Thyroid gland (tissue), 4 donors: ENCODE results near the gene RASA3. TPM values are rescaled to one million over a fixed set of nuclear protein-coding genes. Genes with fewer than 3 reads are reported as not detected.

Experiments
- DNase-seq, 2 donors: peaks; one replicate each; pipeline ENCODE4 v3.0.0-alpha.2; 2019
- H3K27ac ChIP-seq, 3 donors: fragments of 200-600 bp; sonication (generic); 1 replicate in 2 of 3; 2 replicates in 1 of 3; pipeline ENCODE4 v1.5.1; 2016 to 2019; ENCODE audit warnings: mild to moderate bottlenecking in 1 of 3, moderate library complexity in 1 of 3
- H3K27me3 ChIP-seq: fragments of 200-600 bp; sonication (generic); one replicate; pipeline ENCODE4 v1.5.1; 2019
- H3K36me3 ChIP-seq, 2 donors: fragments of 200-600 bp; sonication (generic); one replicate each; pipeline ENCODE4 v1.5.1; 2016 to 2019
- H3K4me1 ChIP-seq, 2 donors: fragments of 200-600 bp; sonication (generic); one replicate each; pipeline ENCODE4 v1.5.1; 2017 to 2019
- H3K4me3 ChIP-seq, 3 donors: fragments of 200-600 bp; sonication (generic); replicated peaks in 1 of 3; 1 replicate in 2 of 3; 2 replicates in 1 of 3; pipeline ENCODE4 v1.5.1; 2016; ENCODE audit warnings: mild to moderate bottlenecking in 1 of 3
- H3K9me3 ChIP-seq: fragments of 200-600 bp; sonication (generic); one replicate; pipeline ENCODE4 v1.5.1; 2017
- CTCF ChIP-seq, 6 experiments: fragments of 200-600 bp in 3 of 6; fragments of 450-650 bp in 3 of 6; sonication (generic) in 3 of 6; IDR thresholded peaks; one replicate each; pipeline ENCODE4 v1.5.1; 2016 to 2019; ENCODE audit warnings: antibody characterized with exemption in 6 of 6, mild to moderate bottlenecking in 2 of 6, inconsistent platforms in 1 of 6, moderate library complexity in 1 of 6
- POLR2A ChIP-seq, 2 donors: fragments of 450-650 bp; IDR thresholded peaks; one replicate each; pipeline ENCODE4 v1.6.1; 2017; ENCODE audit warnings: antibody characterized with exemption in 2 of 2, mild to moderate bottlenecking in 2 of 2, moderate library complexity in 1 of 2
- WGBS, 2 donors: methylation state at CpG; one replicate each; pipeline ENCODE4 v1.1.5; 2017; 5-methylcytosine and 5-hydroxymethylcytosine counted together
- intact Hi-C: fragments of 100-400 bp; cut with DNase I; formaldehyde crosslinking; loops from one replicate; pipeline ENCODE4 v1.15.1; 2023
- total RNA-seq, 4 donors: library from RNA; depleted of rRNA; stranded (reverse); fragments of >200 nt; gene quantifications; one replicate each; pipeline ENCODE4 v1.2.3, GENCODE V29; 2016

The RASA3 gene
- total RNA-seq, 4 donors from 2014 or later = 22.3 to 32.3 (median 25.5) TPM

- intact Hi-C loops = no loop called here
- no peak for TF ChIP-seq CTCF (IDR thresholded peaks at IDR 0.05)
- no peak for TF ChIP-seq POLR2A (IDR thresholded peaks at IDR 0.05)
- Histone ChIP-seq H3K9me3 (no peaks in the 10 kb centered on the region), H3K36me3 (no peaks in the 10 kb centered on the region), H3K27ac (no peak overlapping the region), H3K4me1 (peaks cover 4 to 7% of the 10 kb centered on the region in 2 donors), H3K4me3 (no peak overlapping the region), H3K27me3 (no peaks in the 10 kb centered on the region)
- DNase-seq = no peak
- 95 to 97% methylated on average over 18 of the region's 18 CpGs for WGBS, 2 donors
Observed at GRCh38 chr13:114096811-114097211, 35.6 kb downstream of the RASA3 start.

- H3K27me3 ChIP-seq = no peaks in the 10 kb centered on the region
- no peaks in the 10 kb centered on the region for H3K9me3 ChIP-seq
- 93 to 94% methylated on average over 24 of the region's 24 CpGs for whole genome bisulfite sequencing, 2 donors
- TF ChIP-seq POLR2A (IDR thresholded peaks at IDR 0.05) (no peak), CTCF (IDR thresholded peaks at IDR 0.05) (no peak)
- H3K27ac ChIP-seq = no peak overlapping the region
- peaks cover under 1 to 4% of the 10 kb centered on the region in 2 donors for H3K4me1 ChIP-seq
- no peak for DNase-seq
- H3K4me3 ChIP-seq = no peak overlapping the region
- H3K36me3 ChIP-seq = no peaks in the 10 kb centered on the region
- intact Hi-C loops = no loop called here
Observed at GRCh38 chr13:114096031-114096485, 36.4 kb downstream of the RASA3 start.

GRCh38 chr13:114095486-114095885 is 36.9 kb downstream of the RASA3 start:
- Histone ChIP-seq H3K4me3 (no peak overlapping the region), H3K36me3 (no peaks in the 10 kb centered on the region), H3K9me3 (no peaks in the 10 kb centered on the region), H3K27me3 (no peaks in the 10 kb centered on the region), H3K27ac (no peak overlapping the region), H3K4me1 (peaks cover 0 to 4% of the 10 kb centered on the region in 2 donors)
- TF ChIP-seq POLR2A (IDR thresholded peaks at IDR 0.05) = no peak
- TF ChIP-seq CTCF (IDR thresholded peaks at IDR 0.05) = no peak
- WGBS, 2 donors = 65 to 93% methylated on average over 4 of the region's 4 CpGs
- intact Hi-C loops = no loop called here
- DNase-seq = no peak

GRCh38 chr13:114093118-114093517 is 39.3 kb downstream of the RASA3 start:
- no peak overlapping the region for H3K27ac ChIP-seq
- H3K27me3 ChIP-seq = no peaks in the 10 kb centered on the region
- no peaks in the 10 kb centered on the region for H3K4me1 ChIP-seq
- TF ChIP-seq CTCF (IDR thresholded peaks at IDR 0.05) = no peak
- no peak for TF ChIP-seq POLR2A (IDR thresholded peaks at IDR 0.05)
- intact Hi-C loops = no loop called here
- no peak overlapping the region for H3K4me3 ChIP-seq
- no peaks in the 10 kb centered on the region for H3K36me3 ChIP-seq
- H3K9me3 ChIP-seq = no peaks in the 10 kb centered on the region
- no peak for DNase-seq

GRCh38 chr13:114092468-114092867 is 40.0 kb downstream of the RASA3 start:
- 91 to 93% methylated on average over 3 of the region's 3 CpGs for WGBS, 2 donors
- intact Hi-C loops = no loop called here
- TF ChIP-seq CTCF (IDR thresholded peaks at IDR 0.05) = no peak
- TF ChIP-seq POLR2A (IDR thresholded peaks at IDR 0.05) = no peak
- Histone ChIP-seq H3K27ac (no peak overlapping the region), H3K27me3 (no peaks in the 10 kb centered on the region), H3K4me3 (no peak overlapping the region), H3K4me1 (no peaks in the 10 kb centered on the region), H3K36me3 (no peaks in the 10 kb centered on the region), H3K9me3 (no peaks in the 10 kb centered on the region)
- DNase-seq = no peak
